Ascending aorta (tissue), 2 donors: ENCODE results near the gene CTSZ. TPM values are rescaled to one million over a fixed set of nuclear protein-coding genes. Genes with fewer than 3 reads are reported as not detected.
A peak's percentile ranks its signal among the peaks of the same experiment; 100 is the strongest.

Experiments used
- DNase-seq, 2 donors: peaks; one replicate each; pipeline ENCODE4 v3.0.0-alpha.2; 2019; ENCODE audit warnings: low spot score in 2 of 2
- H3K27ac ChIP-seq, 2 donors: fragments of 200-600 bp; sonication (generic); one replicate each; pipeline ENCODE4 v1.5.1; 2016 to 2017; ENCODE audit warnings: mild to moderate bottlenecking in 1 of 2
- H3K27me3 ChIP-seq: fragments of 200-600 bp; sonication (generic); one replicate; pipeline ENCODE4 v1.5.1; 2017
- H3K36me3 ChIP-seq, 2 donors: fragments of 200-600 bp; sonication (generic); one replicate each; pipeline ENCODE4 v1.5.1; 2016
- H3K4me1 ChIP-seq, 2 donors: fragments of 200-600 bp; sonication (generic); one replicate each; pipeline ENCODE4 v1.5.1; 2016 to 2017; ENCODE audit warnings: mild to moderate bottlenecking in 1 of 2
- H3K4me3 ChIP-seq, 2 donors: fragments of 200-600 bp; sonication (generic); one replicate each; pipeline ENCODE4 v1.5.1; 2016 to 2017; ENCODE audit warnings: mild to moderate bottlenecking in 1 of 2
- H3K9me3 ChIP-seq, 2 donors: fragments of 200-600 bp; sonication (generic); one replicate each; pipeline ENCODE4 v1.5.1; 2016
- CTCF ChIP-seq, 3 experiments: fragments of 200-600 bp in 2 of 3; fragments of 450-650 bp in 1 of 3; sonication (generic) in 2 of 3; IDR thresholded peaks; one replicate each; pipeline ENCODE4 v1.5.1; 2016 to 2019; ENCODE audit warnings: antibody characterized with exemption in 3 of 3, mild to moderate bottlenecking in 1 of 3, moderate library complexity in 1 of 3
- intact Hi-C: fragments of 100-400 bp; cut with DNase I; formaldehyde crosslinking; loops from one replicate; pipeline ENCODE4 v1.15.1; 2023
- total RNA-seq: library from RNA; depleted of rRNA; stranded (reverse); fragments of >200 nt; gene quantifications from one replicate; pipeline ENCODE4 v1.1.0, GENCODE V29; 2016

The CTSZ gene
- total RNA-seq, 1 donor from 2014 or later: 342 TPM

DNA sequence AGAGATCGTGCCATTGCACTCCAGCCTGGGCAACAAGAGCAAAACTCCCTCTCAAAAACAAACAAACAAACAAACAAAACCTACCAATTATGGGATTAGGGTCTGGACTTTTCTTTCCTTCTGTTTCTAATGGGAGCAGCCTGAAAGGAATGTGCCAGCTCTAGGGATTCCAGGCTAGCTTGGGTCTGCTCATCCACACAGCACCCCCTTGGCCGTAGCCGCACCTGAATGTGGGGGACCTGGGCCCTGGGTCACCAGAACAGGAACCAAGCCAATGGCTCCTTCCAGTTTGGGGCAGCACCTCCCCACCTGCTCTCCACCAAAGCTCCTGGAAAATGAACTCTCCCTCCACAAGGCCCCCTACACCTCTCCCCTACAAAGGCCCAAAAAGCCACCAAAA lies 6.7 kb downstream of the CTSZ start:
- H3K27me3 ChIP-seq: no peaks in the 10 kb centered on the region
- no peak overlapping the region for H3K4me3 ChIP-seq
- no peak overlapping the region for H3K27ac ChIP-seq
- H3K4me1 ChIP-seq: peaks cover 7 to 8% of the 10 kb centered on the region in 2 donors
- TF ChIP-seq CTCF (IDR thresholded peaks at IDR 0.05): no peak
- no peaks in the 10 kb centered on the region for H3K9me3 ChIP-seq
- H3K36me3 ChIP-seq: peaks cover 59 to 66% of the 10 kb centered on the region in 2 donors
- DNase-seq: no peak
- intact Hi-C loops: no loop called here

DNA sequence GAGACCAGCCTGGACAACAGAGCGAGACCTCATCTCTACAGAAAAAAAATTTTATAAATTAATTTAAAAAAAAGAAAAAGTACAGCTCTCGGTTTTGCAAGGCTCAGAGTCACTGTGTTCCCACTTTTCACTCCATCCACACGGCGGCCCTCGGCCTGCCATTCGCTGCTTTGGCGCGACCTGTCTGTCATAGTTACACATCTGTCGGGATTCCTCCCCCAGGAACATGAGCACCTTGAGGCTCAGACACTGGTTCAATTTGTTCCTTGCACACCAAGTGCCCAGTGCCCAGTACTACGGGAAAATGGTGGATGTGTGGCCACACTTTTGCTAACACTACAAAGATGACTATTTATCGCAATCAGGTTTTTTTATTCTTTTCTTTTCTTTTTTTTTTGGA lies 8.4 kb downstream of the CTSZ start:
- intact Hi-C loops: loop anchor here (5.0 kb wide), 1 partner anchor 939 kb away; no protein-coding TSS in a partner anchor
- Histone ChIP-seq H3K9me3 (no peaks in the 10 kb centered on the region), H3K27ac (no peak overlapping the region), H3K27me3 (no peaks in the 10 kb centered on the region), H3K36me3 (peaks cover 72 to 83% of the 10 kb centered on the region in 2 donors), H3K4me3 (no peak overlapping the region), H3K4me1 (no peaks in the 10 kb centered on the region)
- no peak for TF ChIP-seq CTCF (IDR thresholded peaks at IDR 0.05)
- no peak for DNase-seq

DNA sequence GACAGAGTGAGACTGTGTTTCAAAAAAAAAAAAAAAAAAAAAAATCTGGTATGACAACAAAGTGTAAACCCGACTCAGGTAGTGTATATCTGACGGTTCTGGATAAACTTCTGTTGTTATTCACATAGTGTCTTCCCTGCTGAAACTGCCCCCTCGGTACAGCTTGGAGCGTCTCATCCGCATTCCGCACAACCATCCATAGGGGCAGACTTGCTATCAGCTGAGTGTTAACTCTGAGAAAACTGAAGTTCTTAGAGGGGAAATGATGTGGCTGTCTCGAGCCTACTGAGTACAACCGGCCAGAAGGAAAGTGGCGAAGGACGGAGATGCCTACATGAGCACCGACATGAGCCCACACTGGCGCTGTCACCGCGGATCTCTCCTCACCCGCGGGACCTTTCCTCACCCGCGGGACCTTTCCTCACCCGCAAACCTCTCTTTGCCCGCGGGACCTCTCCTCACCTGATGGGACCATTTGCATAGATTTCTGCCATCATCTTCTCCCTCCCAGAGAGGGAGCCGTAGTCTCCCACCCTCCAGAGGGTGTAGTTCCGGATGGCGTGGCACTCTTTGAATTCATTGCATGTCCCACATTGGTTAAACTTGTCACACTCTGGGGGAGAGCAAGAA lies 9.8 kb downstream of the CTSZ start:
- H3K36me3 ChIP-seq: peaks cover 85 to 96% of the 10 kb centered on the region in 2 donors

DNA sequence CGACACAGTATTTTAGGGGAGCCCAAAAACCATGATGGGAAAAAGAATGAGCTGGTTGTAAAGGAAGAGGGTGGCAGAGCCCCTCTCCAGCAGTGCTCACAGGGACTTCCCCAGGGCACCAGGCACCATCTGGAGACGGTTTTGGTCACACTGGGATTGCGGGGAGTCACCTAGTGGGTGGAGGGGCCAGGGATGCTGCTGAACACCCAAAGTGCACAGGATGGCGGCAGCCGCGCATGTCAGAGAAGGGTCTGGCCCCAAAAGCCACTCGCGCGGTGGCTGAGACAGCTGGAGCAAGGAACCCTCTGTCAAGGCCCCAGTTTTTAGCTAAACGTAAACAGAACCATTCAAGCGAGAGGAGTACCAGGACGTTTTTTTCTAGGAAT lies 10.8 kb downstream of the CTSZ start:
- no peak for TF ChIP-seq CTCF (IDR thresholded peaks at IDR 0.05)
- intact Hi-C loops: loop anchor here (5.0 kb wide), 1 partner anchor 941 kb away; no protein-coding TSS in a partner anchor
- DNase-seq: no peak

More for the DNA sequence above, 9.8 kb downstream of the CTSZ start:
- Histone ChIP-seq H3K27me3 (no peaks in the 10 kb centered on the region), H3K27ac (no peak overlapping the region), H3K9me3 (no peaks in the 10 kb centered on the region), H3K4me3 (no peak overlapping the region), H3K4me1 (no peaks in the 10 kb centered on the region)
- no peak for TF ChIP-seq CTCF (IDR thresholded peaks at IDR 0.05)
- no peak for DNase-seq
- intact Hi-C loops: loop anchor here (5.0 kb wide), 1 partner anchor 940 kb away; no protein-coding TSS in a partner anchor

GRCh38 chr20:58995461-58996225 lies 11.4 kb downstream of the CTSZ start:
- Histone ChIP-seq H3K27me3 (no peaks in the 10 kb centered on the region), H3K27ac (peak overlapping the region in 1 of 2 donors; percentile 2), H3K4me1 (no peaks in the 10 kb centered on the region), H3K36me3 (peaks cover 83 to 94% of the 10 kb centered on the region in 2 donors), H3K9me3 (no peaks in the 10 kb centered on the region), H3K4me3 (no peak overlapping the region)
- intact Hi-C loops: loop anchor here (5.0 kb wide), 1 partner anchor 942 kb away; no protein-coding TSS in a partner anchor
- no peak for DNase-seq
- no peak for TF ChIP-seq CTCF (IDR thresholded peaks at IDR 0.05)

More for the DNA sequence above, 10.8 kb downstream of the CTSZ start:
- Histone ChIP-seq H3K4me3 (no peak overlapping the region), H3K9me3 (no peaks in the 10 kb centered on the region), H3K4me1 (no peaks in the 10 kb centered on the region), H3K36me3 (peaks cover 83 to 94% of the 10 kb centered on the region in 2 donors), H3K27me3 (no peaks in the 10 kb centered on the region), H3K27ac (no peak overlapping the region)
